Panc1 (cell line): ENCODE data around the gene GNRHR. TPM values are rescaled to one million over a fixed set of nuclear protein-coding genes. Genes with fewer than 3 reads are reported as not detected.

Source experiments
- ATAC-seq: fragments of 200-7000 bp; cut with Tn5 transposase; 2 replicates; pipeline ENCODE4 v1.9.1; 2020; ENCODE audit warnings: mild to moderate bottlenecking, moderate library complexity
- BruUV-seq: library from RNA; stranded (reverse); fragments of 400-500 nt; replicated peaks from 2 replicates; lab custom pipeline; 2021; lab: Mats Ljungman, UMichigan
- CTCF ChIA-PET: fragments of 300-600 bp; sonication (Branson Sonifier 250); formaldehyde crosslinking; loops from one replicate; lab custom pipeline; 2022; ENCODE audit warnings: antibody characterized with exemption; lab: Charles Lee
- POLR2A ChIA-PET: fragments of 300-600 bp; sonication (Branson Sonifier 250); formaldehyde crosslinking; loops from one replicate; lab custom pipeline; 2022; ENCODE audit warnings: antibody characterized with exemption; lab: Charles Lee
- DNase-seq: peaks from one replicate; pipeline ENCODE4 v3.0.0-alpha.2; 2010; ENCODE audit warnings: low read depth, low spot score
- H3K27ac ChIP-seq: 2 replicates; pipeline ENCODE4 v1.5.1; 2011; ENCODE audit warnings: mild to moderate bottlenecking, low read length, inconsistent platforms
- H3K27me3 ChIP-seq: fragments of 200-500 bp; sonication (Bioruptor generic); 2 replicates; pipeline ENCODE4 v1.6.0; 2014; ENCODE audit warnings: low read length, inconsistent platforms; ENCODE audit not compliant: control insufficient read depth, insufficient read depth
- H3K36me3 ChIP-seq: fragments of 200-500 bp; sonication (Bioruptor generic); 2 replicates; pipeline ENCODE4 v1.5.1; 2014; ENCODE audit warnings: inconsistent platforms, mild to moderate bottlenecking, low read length, moderate library complexity; ENCODE audit not compliant: control insufficient read depth, insufficient read depth
- H3K4me1 ChIP-seq: 2 replicates; pipeline ENCODE4 v1.5.1; 2011; ENCODE audit warnings: inconsistent platforms, mild to moderate bottlenecking, low read length, moderate library complexity; ENCODE audit not compliant: control insufficient read depth, insufficient read depth
- H3K4me3 ChIP-seq, 2 experiments: 2 replicates each; pipeline ENCODE4 v1.5.1; 2011 to 2012; ENCODE audit warnings: low read depth in 2 of 2, low read length in 2 of 2, mild to moderate bottlenecking in 2 of 2, inconsistent platforms in 1 of 2, moderate library complexity in 1 of 2
- H3K9me3 ChIP-seq: fragments of 200-500 bp; sonication (Bioruptor generic); 2 replicates; pipeline ENCODE4 v1.5.1; 2014; ENCODE audit warnings: low read depth, mild to moderate bottlenecking, inconsistent platforms, low read length, moderate library complexity; ENCODE audit not compliant: control insufficient read depth, insufficient read depth
- POLR2AphosphoS5 ChIP-seq: IDR thresholded peaks from 2 replicates; pipeline ENCODE4 v1.6.1; 2012; ENCODE audit warnings: mild to moderate bottlenecking, low read depth, low read length, moderate library complexity
- SIN3A ChIP-seq: IDR thresholded peaks from 2 replicates; pipeline ENCODE4 v1.6.1; 2012; ENCODE audit warnings: low read depth, mild to moderate bottlenecking, low read length, moderate library complexity, borderline replicate concordance; ENCODE audit not compliant: insufficient read depth
- TCF7L2 ChIP-seq: IDR thresholded peaks from 2 replicates; pipeline ENCODE4 v1.6.1; 2011; ENCODE audit warnings: mild to moderate bottlenecking, low read depth, low read length, inconsistent platforms
- in situ Hi-C: cut with HindIII; loops from 2 replicates; pipeline ENCODE4 v1.10.0; 2016; ENCODE audit warnings: low sequenced_read_pairs, low pct_unique_long_range_greater_than_20kb
- intact Hi-C: fragments of 100-400 bp; cut with micrococcal nuclease; formaldehyde crosslinking; loops from one replicate; pipeline ENCODE4 v1.10.0; 2022; ENCODE audit not compliant: unreplicated experiment
- total RNA-seq: library from RNA; stranded (reverse); gene quantifications from one replicate; pipeline ENCODE4 v1.2.1, GENCODE V29; 2021; ENCODE audit not compliant: unreplicated experiment
- TF ChIP-seq, protein P1 (sequence below), 2 experiments: IDR thresholded peaks; 2 replicates each; pipeline ENCODE4 v1.6.1; 2011 to 2012; ENCODE audit warnings: low read depth in 2 of 2, control low read depth in 1 of 2, low read length in 1 of 2, mild to moderate bottlenecking in 1 of 2, moderate library complexity in 1 of 2; ENCODE audit not compliant: insufficient read depth in 1 of 2
- TF ChIP-seq, protein P2 (sequence below): fragments of 450-650 bp; IDR thresholded peaks from 2 replicates; pipeline ENCODE4 v1.5.1; 2017; ENCODE audit warnings: mild to moderate bottlenecking

The GNRHR gene
- total RNA-seq, 1 experiment from 2014 or later = not detected

- Histone ChIP-seq H3K9me3 (no peaks in the 10 kb centered on the region), H3K27ac (no peak overlapping the region), H3K36me3 (no peaks in the 10 kb centered on the region), H3K4me3 (no peak overlapping the region), H3K4me1 (no peaks in the 10 kb centered on the region), H3K27me3 (no peaks in the 10 kb centered on the region)
- BruUV-seq = no TSS peak
- intact Hi-C loops = no loop called here
- ATAC-seq (no peak), DNase-seq (no peak)
- ChIA-PET POLR2A (no interaction called here), CTCF (no interaction called here)
- no peak for TF ChIP-seq TCF7L2
- TF ChIP-seq SIN3A = no peak
- in situ Hi-C loops = no loop called here
Measured at GRCh38 chr4:67750691-67751090, 3.5 kb downstream of the GNRHR start.

GRCh38 chr4:67749286-67749685, 4.9 kb downstream of the GNRHR start:
- Histone ChIP-seq H3K27me3 (no peaks in the 10 kb centered on the region), H3K4me1 (no peaks in the 10 kb centered on the region), H3K9me3 (no peaks in the 10 kb centered on the region), H3K36me3 (no peaks in the 10 kb centered on the region), H3K4me3 (no peak overlapping the region), H3K27ac (no peak overlapping the region)
- TF ChIP-seq, protein P1, sequence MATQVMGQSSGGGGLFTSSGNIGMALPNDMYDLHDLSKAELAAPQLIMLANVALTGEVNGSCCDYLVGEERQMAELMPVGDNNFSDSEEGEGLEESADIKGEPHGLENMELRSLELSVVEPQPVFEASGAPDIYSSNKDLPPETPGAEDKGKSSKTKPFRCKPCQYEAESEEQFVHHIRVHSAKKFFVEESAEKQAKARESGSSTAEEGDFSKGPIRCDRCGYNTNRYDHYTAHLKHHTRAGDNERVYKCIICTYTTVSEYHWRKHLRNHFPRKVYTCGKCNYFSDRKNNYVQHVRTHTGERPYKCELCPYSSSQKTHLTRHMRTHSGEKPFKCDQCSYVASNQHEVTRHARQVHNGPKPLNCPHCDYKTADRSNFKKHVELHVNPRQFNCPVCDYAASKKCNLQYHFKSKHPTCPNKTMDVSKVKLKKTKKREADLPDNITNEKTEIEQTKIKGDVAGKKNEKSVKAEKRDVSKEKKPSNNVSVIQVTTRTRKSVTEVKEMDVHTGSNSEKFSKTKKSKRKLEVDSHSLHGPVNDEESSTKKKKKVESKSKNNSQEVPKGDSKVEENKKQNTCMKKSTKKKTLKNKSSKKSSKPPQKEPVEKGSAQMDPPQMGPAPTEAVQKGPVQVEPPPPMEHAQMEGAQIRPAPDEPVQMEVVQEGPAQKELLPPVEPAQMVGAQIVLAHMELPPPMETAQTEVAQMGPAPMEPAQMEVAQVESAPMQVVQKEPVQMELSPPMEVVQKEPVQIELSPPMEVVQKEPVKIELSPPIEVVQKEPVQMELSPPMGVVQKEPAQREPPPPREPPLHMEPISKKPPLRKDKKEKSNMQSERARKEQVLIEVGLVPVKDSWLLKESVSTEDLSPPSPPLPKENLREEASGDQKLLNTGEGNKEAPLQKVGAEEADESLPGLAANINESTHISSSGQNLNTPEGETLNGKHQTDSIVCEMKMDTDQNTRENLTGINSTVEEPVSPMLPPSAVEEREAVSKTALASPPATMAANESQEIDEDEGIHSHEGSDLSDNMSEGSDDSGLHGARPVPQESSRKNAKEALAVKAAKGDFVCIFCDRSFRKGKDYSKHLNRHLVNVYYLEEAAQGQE (IDR thresholded peaks at IDR 0.05; ENCODE audit: insufficient read depth in 1 of 2, low read depth in 2 of 2, low read length in 1 of 2) = no peak
- no peak for TF ChIP-seq POLR2AphosphoS5
- TF ChIP-seq, protein P2, sequence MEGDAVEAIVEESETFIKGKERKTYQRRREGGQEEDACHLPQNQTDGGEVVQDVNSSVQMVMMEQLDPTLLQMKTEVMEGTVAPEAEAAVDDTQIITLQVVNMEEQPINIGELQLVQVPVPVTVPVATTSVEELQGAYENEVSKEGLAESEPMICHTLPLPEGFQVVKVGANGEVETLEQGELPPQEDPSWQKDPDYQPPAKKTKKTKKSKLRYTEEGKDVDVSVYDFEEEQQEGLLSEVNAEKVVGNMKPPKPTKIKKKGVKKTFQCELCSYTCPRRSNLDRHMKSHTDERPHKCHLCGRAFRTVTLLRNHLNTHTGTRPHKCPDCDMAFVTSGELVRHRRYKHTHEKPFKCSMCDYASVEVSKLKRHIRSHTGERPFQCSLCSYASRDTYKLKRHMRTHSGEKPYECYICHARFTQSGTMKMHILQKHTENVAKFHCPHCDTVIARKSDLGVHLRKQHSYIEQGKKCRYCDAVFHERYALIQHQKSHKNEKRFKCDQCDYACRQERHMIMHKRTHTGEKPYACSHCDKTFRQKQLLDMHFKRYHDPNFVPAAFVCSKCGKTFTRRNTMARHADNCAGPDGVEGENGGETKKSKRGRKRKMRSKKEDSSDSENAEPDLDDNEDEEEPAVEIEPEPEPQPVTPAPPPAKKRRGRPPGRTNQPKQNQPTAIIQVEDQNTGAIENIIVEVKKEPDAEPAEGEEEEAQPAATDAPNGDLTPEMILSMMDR = no peak
- TF ChIP-seq TCF7L2 = no peak
- no peak for TF ChIP-seq SIN3A
- in situ Hi-C loops (no loop called here), intact Hi-C loops (no loop called here)
- POLR2A ChIA-PET = no interaction called here
- no TSS peak for BruUV-seq
- DNase-seq = no peak
- CTCF ChIA-PET = no interaction called here
- ATAC-seq = no peak

DNA sequence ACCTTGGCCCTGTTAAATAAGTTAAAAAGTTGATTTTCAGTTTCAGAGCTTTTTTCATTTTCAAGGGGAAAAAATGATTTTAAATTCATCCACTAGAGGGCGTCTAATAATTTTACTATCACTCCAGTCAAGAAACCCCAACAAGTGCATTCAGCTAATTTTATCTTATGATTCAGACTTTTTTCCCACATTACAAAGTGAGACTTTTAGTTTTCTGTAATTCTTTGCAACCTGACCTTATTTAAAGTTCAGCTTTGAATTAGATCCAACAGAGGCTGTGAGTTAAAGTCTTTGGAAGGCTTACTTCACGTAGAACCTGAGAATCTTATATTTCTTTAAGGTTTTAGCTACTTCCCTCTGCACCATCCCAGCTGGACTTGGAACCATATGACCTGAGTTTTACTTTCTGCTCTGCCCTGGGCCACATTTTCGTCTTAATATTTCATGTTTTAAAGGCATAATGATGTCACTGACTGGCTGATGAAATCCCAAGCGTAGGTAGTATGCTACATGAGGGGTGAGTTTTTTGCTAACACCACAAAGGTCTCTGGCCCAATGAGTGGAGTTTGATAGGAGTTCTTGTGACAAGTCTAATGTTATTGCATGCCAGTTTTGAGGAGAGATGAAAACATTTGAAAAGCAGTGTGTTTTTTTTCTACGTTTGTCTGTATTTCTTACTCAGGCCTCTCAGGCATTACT, 7.2 kb downstream of the GNRHR start:
- POLR2A ChIA-PET = no interaction called here
- Histone ChIP-seq H3K4me1 (no peaks in the 10 kb centered on the region), H3K27me3 (no peaks in the 10 kb centered on the region), H3K9me3 (no peaks in the 10 kb centered on the region), H3K36me3 (no peaks in the 10 kb centered on the region), H3K4me3 (no peak overlapping the region), H3K27ac (no peak overlapping the region)
- intact Hi-C loops (no loop called here), in situ Hi-C loops (no loop called here)
- DNase-seq = peak; percentile 1
- TF ChIP-seq, protein P1 (IDR thresholded peaks at IDR 0.05; ENCODE audit: insufficient read depth in 1 of 2, low read depth in 2 of 2, low read length in 1 of 2) = no peak
- TF ChIP-seq, protein P2 = peak; percentile 67; the same call in 1 of the 2 replicates
- TF ChIP-seq SIN3A (no peak), POLR2AphosphoS5 (no peak)
- CTCF ChIA-PET = no interaction called here
- no TSS peak for BruUV-seq
- ATAC-seq = no peak
